Adipocyte (in vitro differentiated cells): ENCODE data around the gene NAV2.
"Not testable (repeated sequence)": the region's sequence is repeated elsewhere in the genome, so short reads cannot be mapped to it uniquely, and the experiment has no call there.

Experiments
- DNase-seq: peaks from one replicate; pipeline ENCODE4 v3.0.0-alpha.2; 2015; ENCODE audit warnings: low read depth
- H3K27me3 ChIP-seq: replicated peaks from 2 replicates; pipeline ENCODE4 v1.7.0; 2013; ENCODE audit warnings: mild to moderate bottlenecking, low read length, moderate library complexity; ENCODE audit not compliant: control insufficient read depth, insufficient read depth
- H3K36me3 ChIP-seq: 2 replicates; pipeline ENCODE4 v1.7.0; 2013; ENCODE audit warnings: low read length, mild to moderate bottlenecking, moderate library complexity; ENCODE audit not compliant: control insufficient read depth, insufficient read depth, severe bottlenecking
- H3K4me1 ChIP-seq: 2 replicates; pipeline ENCODE4 v1.7.0; 2013; ENCODE audit warnings: mild to moderate bottlenecking, low read length, moderate library complexity; ENCODE audit not compliant: control insufficient read depth, insufficient read depth
- H3K4me3 ChIP-seq: 2 replicates; pipeline ENCODE4 v1.7.0; 2013; ENCODE audit warnings: mild to moderate bottlenecking, low read length, moderate library complexity
- H3K9ac ChIP-seq: 2 replicates; pipeline ENCODE4 v1.7.0; 2013; ENCODE audit warnings: mild to moderate bottlenecking, low read length, moderate library complexity
- H3K9me3 ChIP-seq: 2 replicates; pipeline ENCODE4 v1.7.0; 2013; ENCODE audit warnings: mild to moderate bottlenecking, low read length, moderate library complexity; ENCODE audit not compliant: control insufficient read depth

NAV2 gene

GRCh38 chr11:19952911-19953310 is 240.3 kb downstream of the NAV2 start:
- no peaks in the 10 kb centered on the region for H3K27me3 ChIP-seq
- no peak for DNase-seq
- peak overlapping the region; percentile 24 for H3K9ac ChIP-seq
- no peak overlapping the region for H3K4me3 ChIP-seq
- H3K4me1 ChIP-seq = peaks cover 50% of the 10 kb centered on the region
- H3K9me3 ChIP-seq = no peaks in the 10 kb centered on the region
- peaks cover 40% of the 10 kb centered on the region for H3K36me3 ChIP-seq

GRCh38 chr11:19953336-19953735 is 240.7 kb downstream of the NAV2 start:
- Histone ChIP-seq H3K9ac (no peak overlapping the region), H3K36me3 (peaks cover 42% of the 10 kb centered on the region), H3K9me3 (no peaks in the 10 kb centered on the region), H3K4me1 (peaks cover 49% of the 10 kb centered on the region), H3K4me3 (no peak overlapping the region), H3K27me3 (no peaks in the 10 kb centered on the region)
- DNase-seq = peak; percentile 44

DNA sequence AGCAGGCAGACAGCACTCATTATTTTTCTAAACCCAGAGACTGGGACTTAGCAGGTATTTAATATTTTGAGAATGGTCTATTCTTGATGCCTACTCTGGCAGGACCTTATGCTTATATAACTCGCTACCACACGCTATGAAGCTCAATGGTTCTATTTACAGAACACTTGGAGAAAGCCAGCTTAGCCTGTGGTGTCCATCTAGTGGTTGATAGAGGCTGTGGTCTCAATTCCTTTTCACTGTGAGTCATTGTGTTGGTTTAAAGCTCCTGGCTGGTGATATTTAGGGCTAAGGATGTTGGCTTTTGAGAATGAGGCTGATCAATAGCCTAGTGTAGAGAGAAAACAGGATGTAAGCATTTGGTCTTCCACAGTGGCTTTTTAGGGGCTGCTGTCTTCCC is 241.3 kb downstream of the NAV2 start:
- no peaks in the 10 kb centered on the region for H3K9me3 ChIP-seq
- H3K36me3 ChIP-seq = peaks cover 42% of the 10 kb centered on the region
- no peaks in the 10 kb centered on the region for H3K27me3 ChIP-seq
- peak; percentile 83 for DNase-seq
- H3K4me3 ChIP-seq = no peak overlapping the region
- peak overlapping the region; percentile 27 for H3K9ac ChIP-seq
- peaks cover 49% of the 10 kb centered on the region for H3K4me1 ChIP-seq

- Histone ChIP-seq H3K9ac (no peak overlapping the region), H3K36me3 (peaks cover 42% of the 10 kb centered on the region), H3K4me3 (no peak overlapping the region), H3K4me1 (peaks cover 49% of the 10 kb centered on the region), H3K9me3 (no peaks in the 10 kb centered on the region), H3K27me3 (no peaks in the 10 kb centered on the region)
- no peak for DNase-seq
Observed at GRCh38 chr11:19954899-19955298, 242.3 kb downstream of the NAV2 start.

GRCh38 chr11:19955660-19956059 is 243.0 kb downstream of the NAV2 start:
- peaks cover 37% of the 10 kb centered on the region for H3K36me3 ChIP-seq
- no peaks in the 10 kb centered on the region for H3K9me3 ChIP-seq
- H3K4me1 ChIP-seq = peaks cover 49% of the 10 kb centered on the region
- no peak for DNase-seq
- H3K9ac ChIP-seq = no peak overlapping the region
- H3K4me3 ChIP-seq = no peak overlapping the region
- H3K27me3 ChIP-seq = no peaks in the 10 kb centered on the region

GRCh38 chr11:19956228-19956627 is 243.6 kb downstream of the NAV2 start:
- Histone ChIP-seq H3K4me3 (no peak overlapping the region), H3K4me1 (peaks cover 49% of the 10 kb centered on the region), H3K36me3 (peaks cover 33% of the 10 kb centered on the region), H3K9ac (no peak overlapping the region), H3K27me3 (no peaks in the 10 kb centered on the region), H3K9me3 (no peaks in the 10 kb centered on the region)
- DNase-seq = no peak

DNA sequence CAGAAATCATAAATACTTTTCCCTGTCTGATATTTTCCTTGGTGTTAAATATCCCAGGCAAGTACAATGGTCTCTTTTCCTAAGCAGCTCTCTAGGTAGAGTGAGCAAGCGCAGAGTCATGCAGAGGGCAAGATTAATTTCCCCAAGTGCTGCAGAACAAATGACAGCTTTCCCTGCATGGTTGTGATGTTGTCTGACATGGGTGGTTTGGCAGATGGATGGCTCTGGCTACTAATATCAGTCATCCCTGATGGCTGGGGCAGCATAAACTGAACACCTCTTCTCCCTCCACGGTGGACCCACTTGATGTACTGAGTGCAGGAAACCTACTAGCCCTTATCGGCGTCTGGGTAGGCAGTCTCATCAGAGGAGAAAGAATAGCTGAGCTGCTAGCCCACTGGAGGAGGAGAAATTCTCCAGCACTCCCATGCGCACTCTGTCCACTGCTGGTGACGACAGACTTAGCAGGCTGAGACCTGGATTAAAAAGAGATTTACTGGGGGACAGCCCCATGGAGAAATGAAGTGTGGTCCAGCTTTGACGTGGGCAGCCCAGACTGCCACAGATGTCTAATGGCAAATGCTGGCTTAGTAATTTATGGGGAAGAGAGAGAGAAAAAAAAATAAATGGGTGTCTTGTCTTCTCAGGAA is 244.8 kb downstream of the NAV2 start:
- Histone ChIP-seq H3K4me1 (peaks cover 49% of the 10 kb centered on the region), H3K27me3 (no peaks in the 10 kb centered on the region), H3K4me3 (no peak overlapping the region), H3K9me3 (no peaks in the 10 kb centered on the region), H3K36me3 (peaks cover 42% of the 10 kb centered on the region), H3K9ac (no peak overlapping the region)
- no peak for DNase-seq

DNA sequence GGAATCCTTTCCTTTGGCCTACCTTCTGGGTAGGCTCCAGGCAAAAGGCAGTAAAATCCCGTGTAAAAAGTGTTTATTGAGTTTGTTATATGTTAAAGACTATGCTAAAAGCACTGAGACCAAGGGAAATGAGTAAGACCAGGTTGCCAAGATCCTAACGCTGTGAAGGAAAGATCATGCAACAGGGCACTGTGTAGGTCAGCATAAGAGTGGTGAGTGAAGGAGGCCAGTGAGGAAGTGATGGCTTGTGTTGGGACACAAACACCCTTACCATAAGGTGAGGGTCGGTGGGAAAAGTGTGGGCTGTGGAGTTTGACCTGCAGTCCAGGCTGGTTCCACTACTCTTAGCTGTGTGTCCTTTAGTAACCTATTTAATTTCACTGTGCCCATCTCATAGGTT is 245.6 kb downstream of the NAV2 start:
- no peaks in the 10 kb centered on the region for H3K27me3 ChIP-seq
- no peak overlapping the region for H3K4me3 ChIP-seq
- H3K4me1 ChIP-seq = peaks cover 50% of the 10 kb centered on the region
- H3K9me3 ChIP-seq = no peaks in the 10 kb centered on the region
- H3K36me3 ChIP-seq = peaks cover 42% of the 10 kb centered on the region
- DNase-seq = no peak
- no peak overlapping the region for H3K9ac ChIP-seq

DNA sequence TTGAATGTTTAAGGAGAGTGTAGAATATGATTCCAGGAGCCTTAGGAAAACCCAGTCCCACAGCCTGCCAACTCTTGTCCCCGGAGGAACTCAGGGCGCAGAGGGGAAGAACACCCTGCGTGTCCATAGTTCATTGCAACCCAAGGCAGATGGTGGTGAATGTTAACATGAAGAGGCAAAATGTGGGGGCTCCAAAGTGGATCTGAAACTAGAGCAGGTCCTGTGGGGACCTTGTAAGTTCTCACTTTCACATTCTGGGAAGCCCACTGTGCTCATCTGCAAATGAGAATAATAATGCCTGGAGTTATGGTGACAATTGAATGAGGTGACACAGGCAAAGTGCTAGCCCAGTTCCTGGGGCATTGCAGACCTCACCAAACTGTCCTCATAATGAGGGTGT is 246.6 kb downstream of the NAV2 start:
- Histone ChIP-seq H3K36me3 (peaks cover 44% of the 10 kb centered on the region), H3K9me3 (no peaks in the 10 kb centered on the region), H3K9ac (no peak overlapping the region), H3K4me1 (peaks cover 45% of the 10 kb centered on the region), H3K4me3 (no peak overlapping the region), H3K27me3 (no peaks in the 10 kb centered on the region)
- DNase-seq = no peak

- no peak for DNase-seq
- Histone ChIP-seq H3K9me3 (no peaks in the 10 kb centered on the region), H3K36me3 (peaks cover 47% of the 10 kb centered on the region), H3K4me3 (no peak overlapping the region), H3K27me3 (no peaks in the 10 kb centered on the region), H3K4me1 (peaks cover 41% of the 10 kb centered on the region), H3K9ac (no peak overlapping the region)
Observed at GRCh38 chr11:19959648-19960059, 247.0 kb downstream of the NAV2 start.

DNA sequence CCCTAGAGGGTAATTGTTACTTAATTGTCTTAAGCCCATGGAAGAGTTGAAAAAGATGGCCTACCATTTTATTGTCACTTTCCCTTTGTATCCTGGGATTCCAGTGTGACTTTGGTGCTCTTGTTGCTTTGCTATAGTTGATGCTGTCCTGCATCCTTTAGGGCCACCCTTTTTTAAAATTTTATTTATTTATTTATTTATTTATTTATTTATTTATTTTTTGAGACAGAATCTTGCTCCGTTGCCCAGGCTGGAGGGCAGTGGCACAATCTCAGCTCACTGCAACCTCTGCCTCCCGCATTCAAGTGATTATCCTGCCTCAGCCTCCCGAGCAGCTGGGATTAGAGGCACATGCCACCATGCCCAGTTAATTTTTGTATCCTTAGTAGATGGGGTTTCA is 247.8 kb downstream of the NAV2 start:
- not testable (repeated sequence) for H3K9me3 ChIP-seq, DNase-seq, H3K9ac ChIP-seq, H3K4me3 ChIP-seq, H3K27me3 ChIP-seq
- peaks cover 35% of the 10 kb centered on the region for H3K4me1 ChIP-seq
- peaks cover 49% of the 10 kb centered on the region for H3K36me3 ChIP-seq

DNA sequence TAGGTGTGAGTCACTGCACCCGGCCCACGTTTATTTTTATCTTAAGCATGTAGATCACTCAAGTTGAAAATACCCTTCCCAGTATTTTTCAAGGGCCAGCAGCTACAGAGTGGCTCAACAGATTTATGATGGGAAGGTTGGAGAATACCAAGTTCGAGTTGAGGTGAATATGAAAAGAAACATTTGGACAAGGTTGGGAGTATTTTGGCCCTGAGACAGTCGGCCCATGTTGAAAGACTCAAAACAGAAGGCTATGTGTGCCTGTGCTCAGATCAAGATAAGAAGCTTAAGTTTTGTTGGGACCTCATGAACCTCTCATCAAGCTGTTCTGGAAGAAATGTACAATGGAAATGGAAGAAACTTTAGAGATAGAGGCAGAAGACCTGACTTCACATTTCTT is 248.6 kb downstream of the NAV2 start:
- Histone ChIP-seq H3K9me3 (no peaks in the 10 kb centered on the region), H3K9ac (no peak overlapping the region), H3K4me1 (peaks cover 28% of the 10 kb centered on the region), H3K4me3 (no peak overlapping the region), H3K36me3 (peaks cover 54% of the 10 kb centered on the region), H3K27me3 (no peaks in the 10 kb centered on the region)
- DNase-seq = no peak
